NCI-H1694 (cell line): ENCODE results near the gene FABP1.

Source experiments
- DNase-seq: peaks from one replicate; lab custom pipeline; 2025; lab: John Stamatoyannopoulos, UW

Gene FABP1

DNA sequence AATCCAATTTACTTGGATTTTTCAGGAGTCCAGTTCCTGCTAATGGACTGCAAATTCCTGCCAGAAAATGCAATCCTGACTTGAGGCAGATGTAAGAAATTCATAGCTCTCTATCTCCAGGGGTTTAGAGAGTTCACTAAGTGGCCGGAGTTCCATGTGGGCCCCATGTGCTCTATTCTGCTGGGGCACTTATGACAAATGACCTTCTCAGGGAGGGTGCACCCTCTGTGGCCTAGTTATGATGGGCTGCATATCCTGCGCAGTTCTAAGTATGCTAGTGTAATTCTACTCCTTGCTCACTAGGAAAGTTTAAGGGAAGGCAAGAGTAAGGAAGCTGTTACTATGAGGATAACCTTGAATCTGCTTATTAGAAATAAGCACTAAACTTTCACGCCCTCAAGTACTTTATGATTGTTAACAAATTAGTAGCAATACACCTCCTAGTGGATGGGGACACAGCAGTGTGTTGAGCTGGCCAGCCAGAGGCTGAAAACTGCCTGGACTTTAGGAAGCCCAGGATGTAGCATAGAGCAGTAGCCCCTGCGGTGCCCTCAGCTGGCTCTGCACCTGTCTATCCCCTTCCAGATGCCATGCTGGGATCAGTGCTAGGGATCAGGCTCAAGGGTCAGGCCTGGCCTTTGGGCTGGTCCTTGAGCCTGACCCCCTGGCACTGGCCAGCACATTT is 45.8 kb downstream of the FABP1 start:
- DNase-seq, result no peak

DNA sequence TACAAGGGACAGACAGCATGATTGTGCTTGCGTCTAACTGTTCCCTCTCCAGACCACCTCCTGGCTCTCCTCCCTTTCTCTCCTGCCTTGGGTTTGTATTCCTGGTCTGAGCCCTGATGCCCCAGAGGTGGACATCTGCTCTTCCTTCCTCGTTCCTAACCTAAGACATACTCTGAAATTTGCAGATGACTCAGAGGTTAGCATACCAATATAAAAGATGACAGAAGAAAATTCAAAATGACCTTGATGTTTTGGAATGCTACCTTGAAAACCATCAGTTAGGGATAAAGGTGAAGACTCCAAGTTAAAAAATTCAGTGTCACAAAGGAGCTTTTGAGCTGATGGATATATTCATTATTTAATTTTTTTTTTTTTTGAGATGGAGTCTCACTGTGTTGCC is 47.3 kb downstream of the FABP1 start:
- DNase-seq, result no peak

DNA sequence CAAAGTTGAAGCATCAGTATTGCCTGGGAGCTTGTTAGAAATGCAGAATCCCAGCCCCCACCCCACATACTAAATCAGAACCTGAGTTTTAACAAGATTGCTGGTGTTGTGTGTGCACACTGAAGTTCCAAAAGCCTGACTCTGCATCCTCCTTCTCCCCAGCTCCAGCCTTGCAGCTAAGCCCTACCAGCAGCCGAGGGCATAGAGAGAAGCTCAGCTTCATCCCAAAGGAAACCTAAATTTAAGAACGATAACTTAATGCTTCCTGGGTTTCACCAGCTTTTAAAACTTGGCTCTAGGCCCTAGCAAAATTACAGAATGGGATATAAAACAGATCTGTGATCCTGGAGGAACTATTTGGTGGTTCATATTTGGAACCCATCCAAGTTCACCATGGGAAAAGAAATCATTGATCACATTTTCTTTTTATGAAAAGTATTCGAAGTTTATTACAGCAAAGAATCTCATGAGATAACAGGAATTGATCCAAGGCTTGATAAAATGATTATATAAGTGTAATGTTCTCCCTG is 49.2 kb downstream of the FABP1 start:
- no peak for DNase-seq

DNA sequence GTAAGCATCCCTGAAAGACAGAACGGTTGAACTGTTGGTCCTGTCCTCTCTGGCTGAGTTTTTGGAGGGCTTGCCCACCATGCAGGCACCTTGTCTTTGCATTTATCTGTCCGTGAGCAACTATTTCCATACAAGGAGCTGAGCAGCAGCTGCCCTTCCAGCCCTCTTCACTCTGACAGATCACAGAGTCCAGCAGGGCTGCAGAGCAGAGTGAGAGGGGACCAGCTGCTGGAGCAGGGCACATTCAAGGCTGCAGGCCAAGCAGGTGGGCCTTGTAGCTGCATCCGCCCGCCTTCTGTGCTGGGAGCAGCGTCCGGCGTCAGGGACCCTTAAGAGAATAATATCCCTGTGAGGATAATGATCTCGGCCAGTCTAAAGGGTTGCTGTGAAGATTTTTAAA is 50.8 kb downstream of the FABP1 start:
- no peak for DNase-seq

DNA sequence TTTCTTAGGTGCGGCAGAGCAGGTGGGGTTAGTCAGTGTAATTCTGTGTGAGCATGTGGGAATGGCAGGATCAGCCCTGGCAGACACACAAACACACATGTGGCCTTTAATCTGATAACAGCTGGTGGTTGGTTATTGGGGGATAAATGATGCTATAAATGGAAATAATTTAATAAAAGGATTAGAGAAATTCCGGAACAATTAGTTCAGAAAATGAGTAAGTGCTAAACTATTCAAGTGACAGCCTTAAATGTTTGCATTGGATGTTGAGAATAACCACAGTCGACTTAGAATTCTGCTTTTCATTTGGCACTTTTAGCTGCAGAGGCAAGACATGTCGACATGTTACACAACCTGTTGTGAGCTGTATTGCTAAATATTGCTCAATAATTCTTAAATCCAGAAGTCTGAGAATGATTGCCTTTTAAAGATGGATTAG is 53.0 kb downstream of the FABP1 start:
- DNase-seq, result no peak

DNA sequence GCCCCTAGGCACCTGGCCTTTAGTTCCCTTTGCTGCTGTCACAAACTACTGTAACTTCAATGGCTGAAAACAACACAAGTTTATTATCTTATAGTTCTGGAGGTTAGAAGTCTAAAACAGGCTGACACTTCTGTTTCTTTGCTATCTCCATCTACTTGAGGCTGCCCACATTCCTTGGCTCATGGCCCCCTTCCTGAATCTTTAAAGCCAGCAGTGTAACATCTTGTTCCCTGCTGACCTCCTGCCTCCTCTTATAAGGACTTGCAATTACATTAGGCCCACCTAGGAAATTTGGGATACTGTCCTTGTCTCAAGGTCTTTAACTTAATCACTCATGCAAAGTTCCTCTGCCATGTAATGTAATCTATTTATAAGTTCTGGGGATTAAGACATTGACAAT is 53.7 kb downstream of the FABP1 start:
- no peak for DNase-seq
